HG03196 (cell line): ENCODE results near the gene ATP13A1.
"Not testable (repeated sequence)": the region's sequence is repeated elsewhere in the genome, so short reads cannot be mapped to it uniquely, and the experiment has no call there.

Experiments used
- ATAC-seq: cut with Tn5 transposase; IDR thresholded peaks from one replicate; pipeline ENCODE4 v1.9.1; 2021; ENCODE audit not compliant: unreplicated experiment

ATP13A1 gene

GRCh38 chr19:19663256-19664120, at the start of gene ATP13A1:
Gene ATP13A1 (minus strand): TSS chr19:19663676. CDS start chr19:19663666, 10 bp downstream.
- peak; percentile 73 for ATAC-seq

DNA sequence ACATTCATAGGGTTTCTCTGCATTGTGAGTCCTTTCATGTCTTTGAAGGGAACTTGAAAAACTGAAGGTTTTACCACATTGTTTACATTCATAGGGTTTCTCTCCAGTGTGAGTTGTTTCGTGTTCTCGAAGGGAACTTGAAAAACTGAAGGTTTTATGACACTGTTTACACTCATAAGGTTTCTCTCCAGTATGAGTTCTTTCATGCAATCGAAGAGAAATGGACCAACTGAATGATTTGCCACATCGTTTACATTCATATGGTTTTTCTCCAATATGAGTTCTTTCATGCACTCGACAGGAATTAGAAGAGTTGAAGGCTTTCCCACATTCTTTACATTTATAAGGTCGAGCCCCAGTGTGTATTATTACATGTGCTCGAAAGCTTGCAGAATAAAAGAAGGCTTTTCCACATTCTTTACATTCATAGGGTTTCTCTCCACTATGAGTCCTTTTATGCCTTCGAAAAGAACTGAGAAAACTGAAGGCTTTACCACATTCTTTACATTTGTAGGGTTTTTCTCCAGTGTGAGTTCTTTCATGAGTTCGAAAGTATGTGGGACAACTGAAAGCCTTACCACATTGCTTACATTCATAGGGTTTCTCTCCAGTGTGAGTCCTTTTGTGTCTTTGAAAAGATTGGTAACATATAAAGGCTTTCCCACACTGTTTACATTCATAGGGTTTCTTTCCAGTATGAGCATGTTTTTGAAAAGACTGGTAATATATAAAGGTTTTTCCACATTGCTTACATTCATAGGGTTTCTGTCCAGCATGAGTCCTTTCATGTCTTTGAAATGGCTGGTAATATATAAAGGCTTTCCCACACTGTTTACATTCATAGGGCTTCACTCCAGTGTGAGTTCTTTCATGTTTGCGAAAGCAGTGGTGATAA, 48.7 kb upstream of the ATP13A1 start:
- no peak for ATAC-seq

GRCh38 chr19:19711306-19711933, 47.9 kb upstream of the ATP13A1 start:
- ATAC-seq = no peak

GRCh38 chr19:19710506-19710905, 47.0 kb upstream of the ATP13A1 start:
- ATAC-seq = no peak

DNA sequence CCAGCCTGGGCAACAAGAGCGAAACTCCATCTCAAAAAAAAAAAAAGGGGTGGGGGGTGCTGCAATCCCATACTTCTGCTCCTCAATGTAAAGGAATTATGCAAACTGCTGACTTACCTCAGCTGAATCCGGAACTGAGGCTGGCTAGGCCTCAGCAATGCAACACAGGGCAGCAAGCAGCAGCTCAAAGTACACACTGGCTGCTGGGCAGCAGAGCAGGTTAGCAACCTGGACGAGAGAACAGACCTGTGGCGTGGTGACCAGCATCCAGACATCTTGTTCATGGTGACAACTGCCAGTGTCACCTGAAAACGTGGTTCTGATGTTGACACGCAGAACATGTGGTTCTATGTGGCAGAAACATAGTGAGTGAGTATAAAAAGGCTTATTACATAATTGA, 41.4 kb upstream of the ATP13A1 start:
- no peak for ATAC-seq

DNA sequence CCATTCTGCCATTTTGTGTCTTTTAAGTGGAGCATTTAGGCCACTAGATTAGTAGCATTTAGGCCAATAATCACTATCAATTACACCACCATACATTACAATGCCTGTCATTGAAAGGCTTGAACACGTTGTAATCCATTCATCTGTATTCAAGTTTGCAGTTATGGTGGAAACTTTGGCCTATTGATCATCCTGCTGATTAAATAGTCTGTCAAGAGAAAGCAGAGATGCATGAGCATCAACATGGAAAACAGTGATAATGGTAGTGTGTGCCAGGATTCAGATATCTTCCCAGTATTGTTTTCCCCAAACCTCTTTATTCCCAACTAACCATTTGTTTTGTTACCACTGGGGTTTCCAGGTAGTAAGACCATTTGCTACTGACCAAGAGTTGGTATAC, 37.0 kb upstream of the ATP13A1 start:
- not testable (repeated sequence) for ATAC-seq

DNA sequence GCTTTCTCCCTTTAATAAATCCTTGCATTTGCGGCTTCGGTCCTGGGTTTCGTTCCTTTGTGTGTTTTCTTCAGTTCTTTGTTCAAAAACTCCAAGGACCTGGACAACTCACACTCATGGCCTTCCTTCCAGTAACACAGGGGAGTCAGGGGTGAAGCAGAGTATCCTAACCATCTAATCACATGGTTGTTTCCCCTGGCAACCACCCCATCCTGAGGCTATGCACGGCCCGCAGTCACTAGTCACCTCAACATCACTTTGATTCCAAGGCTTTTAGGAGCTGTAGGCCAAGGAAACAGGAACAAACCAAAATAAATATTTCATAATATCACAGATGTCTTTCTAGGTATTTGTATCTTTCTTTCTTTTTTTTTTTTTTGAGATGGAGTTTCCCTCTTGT, 34.1 kb upstream of the ATP13A1 start:
- ATAC-seq = no peak

DNA sequence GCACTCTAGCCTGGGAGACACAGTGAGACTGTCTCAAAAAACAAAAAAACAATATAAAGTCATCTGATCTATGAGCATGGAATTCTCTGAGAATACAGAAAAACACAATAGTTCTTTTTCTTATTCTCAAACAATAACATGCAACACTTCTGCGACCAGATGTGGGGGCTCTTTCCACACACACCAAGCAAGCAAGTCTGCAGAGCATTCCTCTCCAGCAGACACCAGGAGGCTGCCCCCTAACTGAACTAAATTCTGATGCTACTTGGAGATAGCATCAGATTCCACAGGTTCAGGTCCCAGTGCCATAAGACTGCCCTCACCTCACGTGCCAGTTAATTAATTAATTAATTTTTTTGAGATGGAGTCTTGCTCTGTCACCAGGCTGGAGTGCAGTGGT, 32.9 kb upstream of the ATP13A1 start:
- ATAC-seq = no peak

- ATAC-seq = no peak
Observed at GRCh38 chr19:19691683-19692082, 28.2 kb upstream of the ATP13A1 start.

DNA sequence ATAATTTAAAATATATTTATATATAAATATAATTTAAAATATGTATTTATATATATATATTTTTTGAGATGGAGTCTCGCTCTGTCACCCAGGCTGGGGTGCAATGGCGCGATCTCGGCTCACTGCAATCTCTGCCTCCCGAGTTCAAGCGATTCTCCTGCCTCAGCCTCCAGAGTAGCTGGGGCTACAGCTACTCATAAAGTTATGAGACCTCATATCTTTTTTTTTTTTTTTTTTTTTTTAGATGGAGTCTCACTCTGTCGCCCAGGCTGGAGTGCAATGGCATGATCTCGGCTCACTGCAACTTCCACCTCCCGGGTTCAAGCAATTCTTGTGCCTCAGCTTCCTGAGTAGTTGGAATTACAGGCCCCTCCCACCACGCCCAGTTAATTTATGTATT, 25.5 kb upstream of the ATP13A1 start:
- not testable (repeated sequence) for ATAC-seq

GRCh38 chr19:19687090-19687489, 23.6 kb upstream of the ATP13A1 start:
- no peak for ATAC-seq

GRCh38 chr19:19686580-19686979, 23.1 kb upstream of the ATP13A1 start:
- no peak for ATAC-seq

- not testable (repeated sequence) for ATAC-seq
Observed at GRCh38 chr19:19686119-19686518, 22.6 kb upstream of the ATP13A1 start.

GRCh38 chr19:19679176-19680073, 15.9 kb upstream of the ATP13A1 start:
- ATAC-seq = no peak

DNA sequence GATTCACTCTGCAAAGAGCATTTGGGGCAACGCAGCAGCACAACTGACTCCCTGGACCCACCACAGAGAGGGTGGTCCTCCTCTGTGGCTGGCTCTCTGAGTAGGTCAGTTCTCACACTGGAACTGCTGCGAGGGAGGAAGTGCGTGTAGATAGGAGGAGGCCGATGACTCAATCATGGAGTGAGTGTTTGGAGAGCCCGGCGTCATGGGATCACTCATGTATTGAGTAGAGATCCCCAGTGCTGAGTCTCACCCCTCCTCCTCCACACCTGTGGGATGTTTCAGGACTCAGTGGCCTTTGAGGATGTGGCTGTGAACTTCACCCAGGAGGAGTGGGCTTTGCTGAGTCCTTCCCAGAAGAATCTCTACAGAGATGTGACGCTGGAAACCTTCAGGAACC, 14.1 kb upstream of the ATP13A1 start:
- ATAC-seq = no peak

DNA sequence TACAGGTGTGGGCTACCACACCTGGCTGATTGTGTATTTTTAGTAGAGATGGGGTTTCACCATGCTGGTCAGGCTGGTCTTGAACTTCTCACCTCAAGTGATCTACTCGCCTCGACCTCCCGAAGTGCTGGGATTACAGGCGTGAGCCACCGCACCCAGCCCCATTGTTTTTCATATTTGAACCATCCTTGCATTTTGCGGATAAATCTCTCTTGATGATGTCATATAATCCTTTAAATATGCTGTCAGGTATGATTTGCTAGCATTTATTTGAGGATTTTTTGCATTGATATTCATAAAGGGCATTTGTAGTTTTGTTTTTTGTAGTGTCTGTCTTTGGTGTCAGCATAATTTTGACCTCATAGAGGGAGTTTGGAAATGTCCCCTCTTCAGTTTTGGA, 10.8 kb upstream of the ATP13A1 start:
- ATAC-seq = no peak

DNA sequence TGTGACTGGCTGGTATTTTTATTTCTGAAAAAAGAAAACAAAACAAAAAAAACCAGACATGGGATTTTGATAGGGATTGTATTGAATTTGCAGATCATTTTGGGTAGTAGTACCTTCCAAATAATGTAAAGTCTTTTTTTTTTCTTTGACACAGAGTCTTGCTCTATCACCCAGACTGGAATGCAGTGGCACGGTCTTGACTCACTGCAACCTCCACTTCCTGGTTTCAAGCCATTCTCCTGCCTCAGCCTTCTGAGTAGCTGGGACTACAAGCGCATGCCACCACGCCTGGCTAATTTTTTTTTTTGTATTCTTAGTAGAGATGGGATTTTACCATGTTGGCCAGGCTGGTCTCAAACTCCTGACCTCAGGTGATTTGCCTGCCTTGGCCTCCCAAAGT, 9.3 kb upstream of the ATP13A1 start:
- no peak for ATAC-seq

- no peak for ATAC-seq
Observed at GRCh38 chr19:19670070-19670551, 6.6 kb upstream of the ATP13A1 start.

- ATAC-seq = peak; percentile 64
Observed at GRCh38 chr19:19668230-19669012, 4.9 kb upstream of the ATP13A1 start, which contains the start of gene ZNF101. Gene ZNF101 (plus strand): TSS chr19:19668839. CDS start chr19:19668964, 125 bp downstream.
